Hepatocyte (in vitro differentiated cells): ENCODE data around the gene ABL2.

Experiments
- EZH2 ChIP-seq: fragments of 200-600 bp; sonication (generic); IDR thresholded peaks from 2 replicates; pipeline ENCODE4 v1.6.1; 2016; ENCODE audit warnings: antibody characterized with exemption, mild to moderate bottlenecking, borderline replicate concordance
- EZH2phosphoT487 ChIP-seq: fragments of 200-600 bp; sonication (generic); IDR thresholded peaks from one replicate; pipeline ENCODE4 v1.6.1; 2018; ENCODE audit warnings: antibody characterized with exemption, mild to moderate bottlenecking, low read depth, moderate library complexity; ENCODE audit not compliant: unreplicated experiment, severe bottlenecking
- TF ChIP-seq, protein P1 (sequence below): fragments of 200-600 bp; sonication (generic); IDR thresholded peaks from 2 replicates; pipeline ENCODE4 v1.5.1; 2016; ENCODE audit warnings: antibody characterized with exemption, mild to moderate bottlenecking; ENCODE audit not compliant: poor library complexity

DNA sequence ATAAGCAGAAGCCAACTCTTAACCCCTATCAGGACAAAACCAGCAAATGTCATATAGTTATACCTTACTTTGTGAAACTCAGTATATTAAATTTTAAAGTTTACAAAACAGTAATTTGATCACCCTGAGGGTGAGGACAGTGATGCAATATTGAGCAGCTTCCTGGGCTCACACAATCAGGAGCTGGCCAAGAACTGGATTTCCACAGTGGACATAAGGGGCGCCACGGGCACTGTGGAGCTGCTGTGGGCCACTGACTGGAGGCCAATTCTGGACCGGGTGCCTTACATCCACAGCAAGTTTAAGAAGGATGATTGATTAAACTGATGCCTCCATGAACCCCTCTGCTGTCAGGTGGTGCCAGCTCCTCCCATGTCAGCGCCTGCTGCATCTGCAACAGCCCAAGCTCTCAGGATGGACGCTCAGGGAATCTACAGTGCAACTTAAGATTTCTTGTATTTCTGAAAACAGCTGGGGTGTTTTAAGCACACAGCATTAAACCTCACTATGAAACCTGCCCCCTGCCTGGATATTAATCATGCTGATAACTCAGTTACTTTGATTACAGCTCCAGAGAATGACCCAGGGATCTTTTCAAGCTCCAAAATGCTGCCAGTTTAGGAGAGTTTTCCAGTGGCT is 91.7 kb downstream of the ABL2 start:
- TF ChIP-seq, protein P1, sequence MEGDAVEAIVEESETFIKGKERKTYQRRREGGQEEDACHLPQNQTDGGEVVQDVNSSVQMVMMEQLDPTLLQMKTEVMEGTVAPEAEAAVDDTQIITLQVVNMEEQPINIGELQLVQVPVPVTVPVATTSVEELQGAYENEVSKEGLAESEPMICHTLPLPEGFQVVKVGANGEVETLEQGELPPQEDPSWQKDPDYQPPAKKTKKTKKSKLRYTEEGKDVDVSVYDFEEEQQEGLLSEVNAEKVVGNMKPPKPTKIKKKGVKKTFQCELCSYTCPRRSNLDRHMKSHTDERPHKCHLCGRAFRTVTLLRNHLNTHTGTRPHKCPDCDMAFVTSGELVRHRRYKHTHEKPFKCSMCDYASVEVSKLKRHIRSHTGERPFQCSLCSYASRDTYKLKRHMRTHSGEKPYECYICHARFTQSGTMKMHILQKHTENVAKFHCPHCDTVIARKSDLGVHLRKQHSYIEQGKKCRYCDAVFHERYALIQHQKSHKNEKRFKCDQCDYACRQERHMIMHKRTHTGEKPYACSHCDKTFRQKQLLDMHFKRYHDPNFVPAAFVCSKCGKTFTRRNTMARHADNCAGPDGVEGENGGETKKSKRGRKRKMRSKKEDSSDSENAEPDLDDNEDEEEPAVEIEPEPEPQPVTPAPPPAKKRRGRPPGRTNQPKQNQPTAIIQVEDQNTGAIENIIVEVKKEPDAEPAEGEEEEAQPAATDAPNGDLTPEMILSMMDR, result no peak
- no peak for TF ChIP-seq EZH2
- TF ChIP-seq EZH2phosphoT487, result no peak
